Activated CD4-positive, alpha-beta T cell treated with anti-CD3 and anti-CD28 coated beads, Interleukin-2, amount 10 ng/mL, durations not matched to agents 24 days and 14 days (primary cell): ENCODE data around the gene GSE1. TPM values are rescaled to one million over a fixed set of nuclear protein-coding genes. Genes with fewer than 3 reads are reported as not detected.
A peak's percentile ranks its signal among the peaks of the same experiment; 100 is the strongest.

Source experiments
- DNase-seq: peaks from one replicate; pipeline ENCODE4 v3.0.0; 2022
- H3K27ac Mint-ChIP-seq: one replicate; pipeline ENCODE4 v1.8.0; 2022; ENCODE audit warnings: mild to moderate bottlenecking, mixed read lengths
- H3K27me3 Mint-ChIP-seq: one replicate; pipeline ENCODE4 v1.8.0; 2022; ENCODE audit warnings: mixed read lengths
- H3K36me3 Mint-ChIP-seq: one replicate; pipeline ENCODE4 v1.8.0; 2022; ENCODE audit warnings: low read depth, mild to moderate bottlenecking, mixed read lengths
- H3K4me1 Mint-ChIP-seq: one replicate; pipeline ENCODE4 v1.8.0; 2021; ENCODE audit warnings: mixed read lengths
- H3K4me3 Mint-ChIP-seq: one replicate; pipeline ENCODE4 v1.8.0; 2022; ENCODE audit warnings: mild to moderate bottlenecking, moderate library complexity, mixed read lengths
- H3K9me3 Mint-ChIP-seq: one replicate; pipeline ENCODE4 v1.8.0; 2021; ENCODE audit warnings: mixed read lengths
- intact Hi-C: fragments of 100-400 bp; cut with micrococcal nuclease; formaldehyde crosslinking; loops from one replicate; pipeline ENCODE4 v1.15.1; 2023
- total RNA-seq: library from RNA; stranded (reverse); gene quantifications from 2 replicates; pipeline ENCODE4 v1.2.3, GENCODE V29; 2022

Gene GSE1
- total RNA-seq, 1 donor from 2014 or later = 37.5 TPM

DNA sequence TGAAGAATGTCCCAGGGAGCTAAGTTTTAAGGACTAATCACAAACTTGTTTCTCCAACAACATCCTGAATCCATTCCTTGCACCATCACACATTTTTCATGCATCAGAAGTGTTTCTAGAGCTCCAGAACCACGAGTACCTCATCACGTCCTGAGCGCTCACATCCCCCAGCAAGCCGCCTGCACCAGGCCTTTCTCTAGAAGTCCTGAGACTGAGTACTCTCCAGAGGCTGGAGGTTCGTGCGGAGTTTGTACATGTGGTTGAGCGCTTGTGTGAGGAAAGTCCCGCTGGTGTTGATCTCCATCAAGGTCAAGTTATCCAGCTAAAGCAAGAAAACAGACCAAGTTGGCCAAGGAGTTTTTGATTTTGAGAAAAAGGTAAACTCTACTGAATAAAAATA is 64.9 kb downstream of the GSE1 start:
- H3K27ac Mint-ChIP-seq = no peak overlapping the region
- intact Hi-C loops = no loop called here
- DNase-seq = no peak
- H3K36me3 Mint-ChIP-seq = peaks cover 45% of the 10 kb centered on the region
- H3K27me3 Mint-ChIP-seq = no peaks in the 10 kb centered on the region
- peaks cover 20% of the 10 kb centered on the region for H3K4me1 Mint-ChIP-seq
- no peak overlapping the region for H3K4me3 Mint-ChIP-seq
- H3K9me3 Mint-ChIP-seq = no peaks in the 10 kb centered on the region

- peaks cover 53% of the 10 kb centered on the region for H3K36me3 Mint-ChIP-seq
- H3K4me3 Mint-ChIP-seq = no peak overlapping the region
- H3K27ac Mint-ChIP-seq = no peak overlapping the region
- no peak for DNase-seq
- H3K27me3 Mint-ChIP-seq = no peaks in the 10 kb centered on the region
- H3K9me3 Mint-ChIP-seq = no peaks in the 10 kb centered on the region
- H3K4me1 Mint-ChIP-seq = peaks cover 26% of the 10 kb centered on the region
- intact Hi-C loops = no loop called here
Observed at GRCh38 chr16:85678821-85679220, 65.7 kb downstream of the GSE1 start.

GRCh38 chr16:85679870-85680269 is 66.7 kb downstream of the GSE1 start:
- Mint-ChIP-seq H3K4me1 (peaks cover 24% of the 10 kb centered on the region), H3K4me3 (no peak overlapping the region), H3K9me3 (no peaks in the 10 kb centered on the region), H3K36me3 (peaks cover 48% of the 10 kb centered on the region), H3K27me3 (no peaks in the 10 kb centered on the region), H3K27ac (peak overlapping the region; percentile 54)
- intact Hi-C loops = no loop called here
- DNase-seq = no peak

GRCh38 chr16:85680352-85680944 is 67.3 kb downstream of the GSE1 start:
- H3K27me3 Mint-ChIP-seq = no peaks in the 10 kb centered on the region

GRCh38 chr16:85681255-85681654 is 68.1 kb downstream of the GSE1 start:
- Mint-ChIP-seq H3K27me3 (no peaks in the 10 kb centered on the region), H3K9me3 (no peaks in the 10 kb centered on the region), H3K4me1 (peaks cover 20% of the 10 kb centered on the region), H3K27ac (no peak overlapping the region), H3K4me3 (no peak overlapping the region), H3K36me3 (peaks cover 37% of the 10 kb centered on the region)
- intact Hi-C loops = no loop called here
- no peak for DNase-seq

More at GRCh38 chr16:85680352-85680944, 67.3 kb downstream of the GSE1 start:
- Mint-ChIP-seq H3K36me3 (peaks cover 43% of the 10 kb centered on the region), H3K27ac (peak overlapping the region; percentile 14), H3K4me3 (no peak overlapping the region), H3K4me1 (peaks cover 20% of the 10 kb centered on the region), H3K9me3 (no peaks in the 10 kb centered on the region)
- intact Hi-C loops = no loop called here
- DNase-seq = no peak

DNA sequence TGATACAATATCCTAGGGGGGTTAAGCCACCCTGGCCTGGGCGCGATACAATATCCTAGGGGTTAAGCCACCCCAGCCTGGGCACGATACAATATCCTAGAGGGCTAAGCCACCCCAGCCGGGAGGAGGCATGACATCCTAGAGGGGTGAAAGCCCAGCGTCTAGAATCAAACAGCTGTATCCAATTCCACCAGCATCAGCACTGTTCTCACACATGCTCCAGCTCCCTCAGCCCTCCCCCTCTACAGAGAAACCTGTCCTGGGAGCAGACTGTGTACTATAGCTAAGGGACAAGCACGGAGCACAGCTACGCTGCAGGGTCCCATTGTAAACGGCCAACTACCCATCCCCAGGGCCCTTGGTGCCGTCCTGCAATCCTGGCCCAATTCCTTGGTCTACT is 69.4 kb downstream of the GSE1 start:
- DNase-seq = no peak
- no peaks in the 10 kb centered on the region for H3K27me3 Mint-ChIP-seq
- H3K9me3 Mint-ChIP-seq = no peaks in the 10 kb centered on the region
- H3K27ac Mint-ChIP-seq = no peak overlapping the region
- H3K36me3 Mint-ChIP-seq = peaks cover 41% of the 10 kb centered on the region
- no peak overlapping the region for H3K4me3 Mint-ChIP-seq
- peaks cover 29% of the 10 kb centered on the region for H3K4me1 Mint-ChIP-seq
- intact Hi-C loops = no loop called here

- Mint-ChIP-seq H3K9me3 (no peaks in the 10 kb centered on the region), H3K27me3 (no peaks in the 10 kb centered on the region), H3K36me3 (peaks cover 38% of the 10 kb centered on the region), H3K4me3 (no peak overlapping the region), H3K4me1 (peaks cover 30% of the 10 kb centered on the region), H3K27ac (no peak overlapping the region)
- intact Hi-C loops = no loop called here
- no peak for DNase-seq
Observed at GRCh38 chr16:85683363-85683762, 70.2 kb downstream of the GSE1 start.

- Mint-ChIP-seq H3K4me1 (peaks cover 32% of the 10 kb centered on the region), H3K27ac (no peak overlapping the region), H3K9me3 (no peaks in the 10 kb centered on the region), H3K27me3 (no peaks in the 10 kb centered on the region), H3K36me3 (peaks cover 30% of the 10 kb centered on the region), H3K4me3 (no peak overlapping the region)
- intact Hi-C loops = loop anchor here (5.0 kb wide), 1 partner anchor 128 kb away; no protein-coding TSS in a partner anchor
- no peak for DNase-seq
Observed at GRCh38 chr16:85685251-85685650, 72.1 kb downstream of the GSE1 start.

DNA sequence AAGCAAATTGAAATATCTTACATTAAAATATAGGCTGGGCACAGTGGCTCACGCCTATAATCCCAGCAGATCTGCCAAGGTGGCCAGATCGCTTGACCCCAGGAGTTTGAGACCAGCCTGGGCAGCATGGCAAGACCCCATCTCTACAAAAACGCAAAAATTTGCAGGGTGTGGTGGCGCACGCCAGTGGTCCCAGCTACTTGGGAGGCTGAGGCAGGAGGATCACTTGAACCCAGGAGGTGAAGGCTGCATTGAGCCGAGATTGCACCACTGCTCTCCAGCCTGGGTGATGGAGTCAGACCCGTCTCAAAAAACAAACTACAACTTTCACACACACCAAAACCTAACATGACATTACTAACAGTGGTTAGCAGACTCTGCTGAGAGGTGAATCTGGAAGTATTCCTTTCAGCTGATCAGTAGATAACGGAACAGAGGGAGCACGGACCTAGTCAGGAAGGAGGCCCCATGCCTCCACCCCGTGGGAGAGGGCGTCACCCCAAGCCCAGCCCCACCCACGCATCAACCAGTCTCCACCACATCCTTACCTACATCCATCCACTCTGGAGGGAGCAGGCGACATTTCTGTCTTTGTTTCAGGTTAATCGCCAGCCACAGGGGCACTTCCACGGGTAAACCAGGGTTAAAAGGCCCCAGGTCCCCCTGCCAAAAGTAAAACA is 73.9 kb downstream of the GSE1 start:
- DNase-seq = peak; percentile 70
- H3K36me3 Mint-ChIP-seq = peaks cover 22% of the 10 kb centered on the region
- intact Hi-C loops = loop anchor here (5.0 kb wide), 1 partner anchor 130 kb away; no protein-coding TSS in a partner anchor

GRCh38 chr16:85687651-85688471 is 74.7 kb downstream of the GSE1 start:
- intact Hi-C loops = loop anchor here (2.0 to 5.0 kb wide), 3 partner anchors 77 to 131 kb away; partner anchors contain the start of genes COX4I1 and EMC8
- Mint-ChIP-seq H3K9me3 (no peaks in the 10 kb centered on the region), H3K27ac (peak overlapping the region; percentile 78), H3K4me3 (peak overlapping the region; percentile 84), H3K27me3 (peaks cover 2% of the 10 kb centered on the region), H3K36me3 (peaks cover 22% of the 10 kb centered on the region), H3K4me1 (peaks cover 24% of the 10 kb centered on the region)
- DNase-seq = no peak

More for the DNA sequence above, 73.9 kb downstream of the GSE1 start:
- peak overlapping the region; percentile 84 for H3K4me3 Mint-ChIP-seq
- H3K27me3 Mint-ChIP-seq = no peaks in the 10 kb centered on the region
- H3K4me1 Mint-ChIP-seq = peaks cover 24% of the 10 kb centered on the region
- peak overlapping the region; percentile 66 for H3K27ac Mint-ChIP-seq
- no peaks in the 10 kb centered on the region for H3K9me3 Mint-ChIP-seq

- Mint-ChIP-seq H3K9me3 (no peaks in the 10 kb centered on the region), H3K27ac (peak within 1 kb of the TSS; percentile 78), H3K4me3 (peak within 1 kb of the TSS; percentile 84), H3K27me3 (peaks cover 5% of the 10 kb centered on the region), H3K4me1 (peaks cover 17% of the 10 kb centered on the region), H3K36me3 (peaks cover 13% of the 10 kb centered on the region)
- intact Hi-C loops = loop anchor here (2.0 to 5.0 kb wide), 3 partner anchors 78 to 131 kb away; partner anchors contain the start of genes COX4I1 and EMC8
- peak; percentile 97 for DNase-seq
Observed at GRCh38 chr16:85688586-85689284, 75.6 kb downstream of the GSE1 start, which contains the start of gene GINS2. Gene GINS2 (minus strand): TSS chr16:85688954. CDS start chr16:85688898, 56 bp downstream.

DNA sequence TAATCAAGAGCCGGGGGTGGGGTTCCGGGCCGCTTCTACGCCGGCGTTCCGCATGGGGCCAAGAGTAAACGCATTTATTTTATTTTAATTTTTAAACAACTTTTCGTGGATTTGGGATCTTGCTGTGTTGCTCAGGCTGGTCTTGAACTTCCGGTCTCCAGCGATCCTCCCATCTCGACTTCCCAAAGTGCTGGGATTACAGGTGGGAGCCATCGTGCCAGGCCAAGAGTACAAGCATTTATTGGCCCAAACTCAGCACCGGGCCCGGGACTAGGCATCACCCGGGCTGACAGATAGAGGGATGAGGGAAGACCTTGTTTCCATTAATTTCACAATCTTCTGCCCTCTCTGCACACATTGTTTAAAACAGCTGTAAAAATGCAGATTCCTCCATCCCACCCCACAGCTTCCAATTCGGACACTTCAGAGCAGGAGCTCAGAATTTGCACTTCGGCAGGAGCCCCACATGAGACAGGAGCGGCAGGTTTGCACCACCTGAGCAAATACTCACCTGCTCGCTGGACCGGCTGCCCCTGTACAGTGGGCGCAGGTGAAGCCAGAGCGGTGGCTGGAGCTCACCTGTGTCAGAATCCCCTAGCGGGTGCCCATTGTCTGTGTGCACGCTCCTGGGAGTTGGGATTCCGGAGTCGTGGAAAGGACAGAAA is 76.3 kb downstream of the GSE1 start:
- intact Hi-C loops = loop anchor here (2.0 to 5.0 kb wide), 3 partner anchors 79 to 132 kb away; partner anchors contain the start of genes COX4I1 and EMC8
- DNase-seq = no peak
- no peaks in the 10 kb centered on the region for H3K9me3 Mint-ChIP-seq
- no peak overlapping the region for H3K27ac Mint-ChIP-seq
- peaks cover 5% of the 10 kb centered on the region for H3K27me3 Mint-ChIP-seq
- H3K4me1 Mint-ChIP-seq = peaks cover 15% of the 10 kb centered on the region
- H3K36me3 Mint-ChIP-seq = peaks cover 11% of the 10 kb centered on the region
- H3K4me3 Mint-ChIP-seq = peak overlapping the region; percentile 72

GRCh38 chr16:85689950-85690320 is 76.8 kb downstream of the GSE1 start:
- Mint-ChIP-seq H3K27ac (no peak overlapping the region), H3K36me3 (peaks cover 9% of the 10 kb centered on the region), H3K4me1 (peaks cover 15% of the 10 kb centered on the region), H3K4me3 (no peak overlapping the region), H3K27me3 (peaks cover 5% of the 10 kb centered on the region), H3K9me3 (no peaks in the 10 kb centered on the region)
- DNase-seq = no peak
- intact Hi-C loops = loop anchor here (2.0 to 5.0 kb wide), 3 partner anchors 79 to 133 kb away; partner anchors contain the start of genes COX4I1 and EMC8
